ENCODE data around the gene GPR62.

DNA sequence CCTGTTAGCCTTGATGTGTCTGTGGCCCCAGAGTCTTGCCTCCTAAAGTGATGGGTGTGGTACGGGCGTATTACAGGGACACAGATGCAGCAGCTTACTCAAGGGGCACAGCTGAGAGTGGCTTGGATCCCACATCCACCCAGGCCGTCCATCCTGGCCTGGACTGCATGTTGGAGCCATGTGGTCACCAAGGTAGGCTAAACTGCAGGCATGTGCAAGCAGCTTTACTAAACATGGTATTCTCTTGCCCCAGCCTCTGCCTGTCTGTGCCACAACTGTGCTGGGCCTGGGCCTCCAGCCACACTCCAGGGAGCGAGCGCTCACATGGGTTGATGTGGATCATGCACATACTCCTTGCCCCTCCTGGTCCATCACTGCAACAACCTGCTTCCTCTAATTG lies 6.1 kb upstream of the GPR62 start:
- TF ChIP-seq, protein P1, sequence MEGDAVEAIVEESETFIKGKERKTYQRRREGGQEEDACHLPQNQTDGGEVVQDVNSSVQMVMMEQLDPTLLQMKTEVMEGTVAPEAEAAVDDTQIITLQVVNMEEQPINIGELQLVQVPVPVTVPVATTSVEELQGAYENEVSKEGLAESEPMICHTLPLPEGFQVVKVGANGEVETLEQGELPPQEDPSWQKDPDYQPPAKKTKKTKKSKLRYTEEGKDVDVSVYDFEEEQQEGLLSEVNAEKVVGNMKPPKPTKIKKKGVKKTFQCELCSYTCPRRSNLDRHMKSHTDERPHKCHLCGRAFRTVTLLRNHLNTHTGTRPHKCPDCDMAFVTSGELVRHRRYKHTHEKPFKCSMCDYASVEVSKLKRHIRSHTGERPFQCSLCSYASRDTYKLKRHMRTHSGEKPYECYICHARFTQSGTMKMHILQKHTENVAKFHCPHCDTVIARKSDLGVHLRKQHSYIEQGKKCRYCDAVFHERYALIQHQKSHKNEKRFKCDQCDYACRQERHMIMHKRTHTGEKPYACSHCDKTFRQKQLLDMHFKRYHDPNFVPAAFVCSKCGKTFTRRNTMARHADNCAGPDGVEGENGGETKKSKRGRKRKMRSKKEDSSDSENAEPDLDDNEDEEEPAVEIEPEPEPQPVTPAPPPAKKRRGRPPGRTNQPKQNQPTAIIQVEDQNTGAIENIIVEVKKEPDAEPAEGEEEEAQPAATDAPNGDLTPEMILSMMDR (IDR thresholded peaks at IDR 0.05; ENCODE audit: low read depth, low read length), result no peak
- TF ChIP-seq POLR2A (IDR thresholded peaks at IDR 0.05; ENCODE audit: extremely low read depth, insufficient read length) (no peak), MYC (IDR thresholded peaks at IDR 0.05; ENCODE audit: low read depth, low read length) (no peak)
- TF ChIP-seq, protein P2, sequence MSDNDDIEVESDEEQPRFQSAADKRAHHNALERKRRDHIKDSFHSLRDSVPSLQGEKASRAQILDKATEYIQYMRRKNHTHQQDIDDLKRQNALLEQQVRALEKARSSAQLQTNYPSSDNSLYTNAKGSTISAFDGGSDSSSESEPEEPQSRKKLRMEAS (IDR thresholded peaks at IDR 0.05; ENCODE audit: low read depth, low read length), result no peak
